Gastrocnemius medialis (tissue), 4 donors: ENCODE results near the gene PPA1. TPM values are rescaled to one million over a fixed set of nuclear protein-coding genes. Genes with fewer than 3 reads are reported as not detected.

Experiments used
- ATAC-seq, 2 donors: fragments of 150-250 bp; one replicate each; pipeline ENCODE4 v1.9.1; 2016
- DNase-seq, 2 donors: peaks; one replicate each; pipeline ENCODE4 v3.0.0-alpha.2; 2019
- H3K27ac ChIP-seq, 4 donors: fragments of 200-600 bp; sonication (generic); 1 replicate in 1 of 4; 2 replicates in 3 of 4; pipeline ENCODE4 v1.5.1; 2016 to 2018; ENCODE audit warnings: mild to moderate bottlenecking in 2 of 4, moderate library complexity in 1 of 4
- H3K27me3 ChIP-seq, 3 donors: fragments of 200-600 bp; sonication (generic) in 2 of 3; 1 replicate in 1 of 3; 2 replicates in 2 of 3; pipeline versions ENCODE4 v1.5.1 to v1.6.0; 2016 to 2019; ENCODE audit warnings: mild to moderate bottlenecking in 1 of 3, moderate library complexity in 1 of 3
- H3K36me3 ChIP-seq, 2 donors: fragments of 200-600 bp; sonication (generic) in 1 of 2; one replicate each; pipeline ENCODE4 v1.5.1; 2017 to 2018
- H3K4me1 ChIP-seq, 2 donors: fragments of 200-600 bp; sonication (generic) in 1 of 2; one replicate each; pipeline ENCODE4 v1.5.1; 2016 to 2017; ENCODE audit warnings: mild to moderate bottlenecking in 2 of 2
- H3K4me3 ChIP-seq, 4 donors: fragments of 200-600 bp; sonication (generic) in 3 of 4; 1 replicate in 1 of 4; 2 replicates in 3 of 4; pipeline ENCODE4 v1.5.1; 2016 to 2019; ENCODE audit warnings: mild to moderate bottlenecking in 2 of 4
- H3K9me3 ChIP-seq, 3 donors: fragments of 200-600 bp; sonication (generic) in 2 of 3; 1 replicate in 1 of 3; 2 replicates in 2 of 3; pipeline ENCODE4 v1.5.1; 2016 to 2019
- POLR2A ChIP-seq, 2 donors: fragments of 450-650 bp; IDR thresholded peaks; one replicate each; pipeline ENCODE4 v1.6.1; 2017; ENCODE audit warnings: antibody characterized with exemption in 2 of 2, mild to moderate bottlenecking in 2 of 2, moderate library complexity in 2 of 2
- in situ Hi-C, 4 donors: fragments of 200-750 bp; cut with MboI; loops; one replicate each; pipeline versions ENCODE4 v1.15.0 to v1.8.0; 2017; ENCODE audit warnings: low sequenced_read_pairs in 4 of 4
- intact Hi-C: fragments of 100-400 bp; cut with DNase I; formaldehyde crosslinking; loops from one replicate; pipeline ENCODE4 v1.15.1; 2023; ENCODE audit warnings: low total_unique reads
- total RNA-seq, 4 donors: library from RNA; depleted of rRNA; stranded (reverse); fragments of >200 nt; gene quantifications; one replicate each; pipeline versions ENCODE4 v1.1.0 to v1.2.3, GENCODE V29; 2016
- TF ChIP-seq, protein P1 (sequence below), 5 experiments: fragments of 450-650 bp in 3 of 5; fragments of 200-600 bp in 2 of 5; sonication (generic) in 2 of 5; IDR thresholded peaks in 4 of 5; conservative IDR thresholded peaks in 1 of 5; 1 replicate in 4 of 5; 2 replicates in 1 of 5; pipeline ENCODE4 v1.5.1; 2016 to 2019; ENCODE audit warnings: antibody characterized with exemption in 5 of 5, mild to moderate bottlenecking in 3 of 5, moderate library complexity in 3 of 5

Gene PPA1
- total RNA-seq, 4 donors from 2014 or later, result 73.9 to 146 (median 95.3) TPM

GRCh38 chr10:70191161-70191971, 41.9 kb downstream of the PPA1 start:
- in situ Hi-C loops (no loop called here), intact Hi-C loops (no loop called here)
- no peak for ATAC-seq
- no peaks in the 10 kb centered on the region for H3K36me3 ChIP-seq
- peaks cover 0 to 5% of the 10 kb centered on the region in 2 donors for H3K4me1 ChIP-seq
- no peaks in the 10 kb centered on the region for H3K27me3 ChIP-seq
- no peaks in the 10 kb centered on the region for H3K9me3 ChIP-seq
- TF ChIP-seq, protein P1, sequence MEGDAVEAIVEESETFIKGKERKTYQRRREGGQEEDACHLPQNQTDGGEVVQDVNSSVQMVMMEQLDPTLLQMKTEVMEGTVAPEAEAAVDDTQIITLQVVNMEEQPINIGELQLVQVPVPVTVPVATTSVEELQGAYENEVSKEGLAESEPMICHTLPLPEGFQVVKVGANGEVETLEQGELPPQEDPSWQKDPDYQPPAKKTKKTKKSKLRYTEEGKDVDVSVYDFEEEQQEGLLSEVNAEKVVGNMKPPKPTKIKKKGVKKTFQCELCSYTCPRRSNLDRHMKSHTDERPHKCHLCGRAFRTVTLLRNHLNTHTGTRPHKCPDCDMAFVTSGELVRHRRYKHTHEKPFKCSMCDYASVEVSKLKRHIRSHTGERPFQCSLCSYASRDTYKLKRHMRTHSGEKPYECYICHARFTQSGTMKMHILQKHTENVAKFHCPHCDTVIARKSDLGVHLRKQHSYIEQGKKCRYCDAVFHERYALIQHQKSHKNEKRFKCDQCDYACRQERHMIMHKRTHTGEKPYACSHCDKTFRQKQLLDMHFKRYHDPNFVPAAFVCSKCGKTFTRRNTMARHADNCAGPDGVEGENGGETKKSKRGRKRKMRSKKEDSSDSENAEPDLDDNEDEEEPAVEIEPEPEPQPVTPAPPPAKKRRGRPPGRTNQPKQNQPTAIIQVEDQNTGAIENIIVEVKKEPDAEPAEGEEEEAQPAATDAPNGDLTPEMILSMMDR (IDR thresholded peaks at IDR 0.05 in 4 of 5, conservative IDR thresholded peaks at IDR 0.05 in 1 of 5), result no peak
- TF ChIP-seq POLR2A (IDR thresholded peaks at IDR 0.05), result no peak
- DNase-seq, result no peak
- H3K27ac ChIP-seq, result peak overlapping the region in 1 of 4 donors; percentile 24
- no peak overlapping the region for H3K4me3 ChIP-seq

DNA sequence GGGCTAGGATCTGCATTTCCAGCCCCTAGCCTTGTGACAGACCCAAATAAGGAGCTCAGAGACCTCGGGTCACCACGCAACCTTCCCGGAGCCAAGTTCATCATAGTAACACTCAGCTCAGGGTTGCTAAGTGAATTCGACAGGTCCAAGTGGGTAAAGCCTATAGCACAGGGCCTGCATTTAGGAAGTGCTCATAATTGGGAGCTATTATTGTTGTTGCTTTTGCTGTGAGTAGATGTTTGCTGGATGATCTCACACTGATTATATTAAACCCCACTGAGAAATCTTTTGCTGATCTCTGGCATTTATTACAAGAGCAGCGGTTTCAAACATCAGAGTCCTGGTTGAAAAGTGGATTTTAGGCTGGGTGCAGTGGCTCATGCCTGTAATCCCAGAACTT, 42.6 kb downstream of the PPA1 start:
- intact Hi-C loops, result no loop called here
- H3K4me3 ChIP-seq, result no peak overlapping the region
- peak overlapping the region in 1 of 4 donors; percentile 7 for H3K27ac ChIP-seq
- peaks cover 0 to 5% of the 10 kb centered on the region in 2 donors for H3K4me1 ChIP-seq
- in situ Hi-C loops, result no loop called here
- DNase-seq (no peak), ATAC-seq (no peak)
- H3K27me3 ChIP-seq, result no peaks in the 10 kb centered on the region
- H3K36me3 ChIP-seq, result no peaks in the 10 kb centered on the region
- H3K9me3 ChIP-seq, result no peaks in the 10 kb centered on the region
- TF ChIP-seq, protein P1 (IDR thresholded peaks at IDR 0.05 in 4 of 5, conservative IDR thresholded peaks at IDR 0.05 in 1 of 5), result no peak
- TF ChIP-seq POLR2A (IDR thresholded peaks at IDR 0.05), result no peak

GRCh38 chr10:70190102-70190501, 43.1 kb downstream of the PPA1 start:
- in situ Hi-C loops (no loop called here), intact Hi-C loops (no loop called here)
- no peak overlapping the region for H3K4me3 ChIP-seq
- no peaks in the 10 kb centered on the region for H3K36me3 ChIP-seq
- H3K27ac ChIP-seq, result no peak overlapping the region
- H3K27me3 ChIP-seq, result no peaks in the 10 kb centered on the region
- no peaks in the 10 kb centered on the region for H3K9me3 ChIP-seq
- H3K4me1 ChIP-seq, result peaks cover 0 to 5% of the 10 kb centered on the region in 2 donors
- TF ChIP-seq, protein P1 (IDR thresholded peaks at IDR 0.05 in 4 of 5, conservative IDR thresholded peaks at IDR 0.05 in 1 of 5), result no peak
- TF ChIP-seq POLR2A (IDR thresholded peaks at IDR 0.05), result no peak
- DNase-seq (no peak), ATAC-seq (no peak)

GRCh38 chr10:70188768-70189167, 44.5 kb downstream of the PPA1 start:
- no peaks in the 10 kb centered on the region for H3K36me3 ChIP-seq
- no peak for TF ChIP-seq POLR2A (IDR thresholded peaks at IDR 0.05)
- H3K9me3 ChIP-seq, result no peaks in the 10 kb centered on the region
- H3K27ac ChIP-seq, result no peak overlapping the region
- in situ Hi-C loops (no loop called here), intact Hi-C loops (no loop called here)
- H3K4me3 ChIP-seq, result no peak overlapping the region
- H3K27me3 ChIP-seq, result no peaks in the 10 kb centered on the region
- H3K4me1 ChIP-seq, result peaks cover 0 to 5% of the 10 kb centered on the region in 2 donors
- DNase-seq (no peak), ATAC-seq (no peak)

DNA sequence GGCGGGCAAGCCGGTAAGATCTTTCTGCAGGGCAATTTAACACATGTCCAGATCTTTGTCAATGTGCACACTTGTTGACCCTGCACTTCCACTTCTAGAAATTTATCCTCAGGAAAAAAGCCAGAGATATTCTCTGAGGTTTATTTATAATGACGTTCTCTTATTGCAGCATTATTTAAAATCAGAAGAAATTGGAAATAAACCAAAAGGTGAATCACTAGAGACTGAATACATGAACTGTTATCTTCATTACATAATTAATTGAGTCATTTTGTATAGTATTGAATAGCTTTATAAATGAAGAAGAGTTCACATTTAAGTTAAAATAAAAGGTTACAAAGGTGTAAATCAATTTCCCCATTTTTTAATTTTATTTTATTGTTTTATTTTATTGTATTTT, 46.7 kb downstream of the PPA1 start:
- ATAC-seq (no peak), DNase-seq (no peak)
- no peaks in the 10 kb centered on the region for H3K27me3 ChIP-seq
- intact Hi-C loops (no loop called here), in situ Hi-C loops (no loop called here)
- TF ChIP-seq, protein P1 (IDR thresholded peaks at IDR 0.05 in 4 of 5, conservative IDR thresholded peaks at IDR 0.05 in 1 of 5), result no peak
- TF ChIP-seq POLR2A (IDR thresholded peaks at IDR 0.05), result no peak
- H3K9me3 ChIP-seq, result no peaks in the 10 kb centered on the region
- H3K4me3 ChIP-seq, result no peak overlapping the region
- H3K4me1 ChIP-seq, result no peaks in the 10 kb centered on the region
- no peak overlapping the region for H3K27ac ChIP-seq
- H3K36me3 ChIP-seq, result no peaks in the 10 kb centered on the region
